SK-N-SH (cell line): ENCODE measurements around the gene DNAJC1.

Experiments used
- CHD2 ChIP-seq: fragments of 150-350 bp; IDR thresholded peaks from 2 replicates; pipeline ENCODE4 v1.6.1; 2018; ENCODE audit warnings: low read length; ENCODE audit not compliant: partially characterized antibody
- EP300 ChIP-seq, 2 experiments: IDR thresholded peaks; 2 replicates each; pipeline versions ENCODE4 v1.4.0 to v1.6.1; 2012; ENCODE audit warnings: borderline replicate concordance in 1 of 2, low read depth in 1 of 2, low read length in 1 of 2
- EZH2phosphoT487 ChIP-seq: fragments of 200-600 bp; sonication (generic); IDR thresholded peaks from 2 replicates; pipeline ENCODE4 v1.6.1; 2017; ENCODE audit warnings: low read depth, mixed run types, mild to moderate bottlenecking, antibody characterized with exemption, moderate library complexity, borderline replicate concordance
- JUND ChIP-seq: IDR thresholded peaks from 2 replicates; pipeline ENCODE4 v1.4.0; 2012
- MEF2A ChIP-seq: IDR thresholded peaks from 2 replicates; pipeline ENCODE4 v1.4.0; 2012; ENCODE audit warnings: low read depth, borderline replicate concordance
- MXI1 ChIP-seq: IDR thresholded peaks from 2 replicates; pipeline ENCODE4 v1.6.1; 2012; ENCODE audit warnings: mild to moderate bottlenecking, low read depth, low read length, improper control_type of control experiment
- POLR2AphosphoS5 ChIP-seq: IDR thresholded peaks from 2 replicates; pipeline ENCODE4 v1.6.1; 2012; ENCODE audit warnings: low read depth, low read length
- RAD21 ChIP-seq: IDR thresholded peaks from 2 replicates; pipeline ENCODE4 v1.6.1; 2012; ENCODE audit warnings: mild to moderate bottlenecking, low read length
- RFX5 ChIP-seq: IDR thresholded peaks from 2 replicates; pipeline ENCODE4 v1.6.1; 2012; ENCODE audit warnings: mild to moderate bottlenecking, improper control_type of control experiment, low read length
- RXRA ChIP-seq: IDR thresholded peaks from 2 replicates; pipeline ENCODE4 v1.4.0; 2012; ENCODE audit warnings: low read depth, mild to moderate bottlenecking, borderline replicate concordance
- SMC3 ChIP-seq: IDR thresholded peaks from 2 replicates; pipeline ENCODE4 v1.6.1; 2012; ENCODE audit warnings: low read depth, low read length, improper control_type of control experiment
- TAF1 ChIP-seq: IDR thresholded peaks from 2 replicates; pipeline ENCODE4 v1.6.1; 2012; ENCODE audit warnings: low read depth, mild to moderate bottlenecking, low read length, moderate library complexity, borderline replicate concordance
- YY1 ChIP-seq: IDR thresholded peaks from 2 replicates; pipeline ENCODE4 v1.4.0; 2012; ENCODE audit warnings: low read depth, mild to moderate bottlenecking
- TF ChIP-seq, protein P1 (sequence below): fragments of 200-600 bp; sonication (generic); IDR thresholded peaks from 2 replicates; pipeline ENCODE4 v1.6.1; 2017; ENCODE audit warnings: antibody characterized with exemption, mild to moderate bottlenecking, moderate library complexity

DNA sequence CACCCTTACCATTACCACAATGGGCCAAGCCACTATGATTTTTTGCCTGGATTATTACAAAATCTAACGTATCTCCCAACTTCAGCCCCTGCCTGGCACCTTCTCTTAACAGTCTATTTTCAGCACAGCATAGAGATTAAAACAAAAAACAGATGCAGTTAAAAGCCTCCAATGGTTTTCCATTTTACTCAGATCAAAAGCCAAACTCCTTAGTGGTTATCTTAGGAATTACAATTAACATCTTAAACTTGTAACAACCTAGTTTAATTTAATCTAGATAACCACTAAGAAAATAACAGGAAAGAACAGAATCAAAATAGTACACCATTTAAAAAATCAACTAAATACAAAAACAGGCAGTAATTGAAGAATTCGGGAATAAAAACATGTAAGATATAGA, 43.5 kb downstream of the DNAJC1 start:
- TF ChIP-seq, protein P1, sequence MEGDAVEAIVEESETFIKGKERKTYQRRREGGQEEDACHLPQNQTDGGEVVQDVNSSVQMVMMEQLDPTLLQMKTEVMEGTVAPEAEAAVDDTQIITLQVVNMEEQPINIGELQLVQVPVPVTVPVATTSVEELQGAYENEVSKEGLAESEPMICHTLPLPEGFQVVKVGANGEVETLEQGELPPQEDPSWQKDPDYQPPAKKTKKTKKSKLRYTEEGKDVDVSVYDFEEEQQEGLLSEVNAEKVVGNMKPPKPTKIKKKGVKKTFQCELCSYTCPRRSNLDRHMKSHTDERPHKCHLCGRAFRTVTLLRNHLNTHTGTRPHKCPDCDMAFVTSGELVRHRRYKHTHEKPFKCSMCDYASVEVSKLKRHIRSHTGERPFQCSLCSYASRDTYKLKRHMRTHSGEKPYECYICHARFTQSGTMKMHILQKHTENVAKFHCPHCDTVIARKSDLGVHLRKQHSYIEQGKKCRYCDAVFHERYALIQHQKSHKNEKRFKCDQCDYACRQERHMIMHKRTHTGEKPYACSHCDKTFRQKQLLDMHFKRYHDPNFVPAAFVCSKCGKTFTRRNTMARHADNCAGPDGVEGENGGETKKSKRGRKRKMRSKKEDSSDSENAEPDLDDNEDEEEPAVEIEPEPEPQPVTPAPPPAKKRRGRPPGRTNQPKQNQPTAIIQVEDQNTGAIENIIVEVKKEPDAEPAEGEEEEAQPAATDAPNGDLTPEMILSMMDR = no peak; the same call in 1 of the 2 replicates
- TF ChIP-seq POLR2AphosphoS5 = no peak
- TF ChIP-seq RFX5 = no peak
- no peak for TF ChIP-seq EZH2phosphoT487
- TF ChIP-seq CHD2 = no peak
- TF ChIP-seq MEF2A = no peak
- TF ChIP-seq TAF1 = no peak
- no peak for TF ChIP-seq SMC3
- TF ChIP-seq RXRA = no peak
- TF ChIP-seq JUND = no peak
- TF ChIP-seq EP300 (IDR thresholded peaks at IDR 0.05; ENCODE audit: borderline replicate concordance in 1 of 2, low read depth in 1 of 2, low read length in 1 of 2) = no peak
- TF ChIP-seq RAD21 = no peak
- no peak for TF ChIP-seq MXI1
- no peak for TF ChIP-seq YY1
